Ascending aorta (tissue), 2 donors: ENCODE results near the gene TECPR2. TPM values are rescaled to one million over a fixed set of nuclear protein-coding genes. Genes with fewer than 3 reads are reported as not detected.

ENCODE experiments used
- DNase-seq, 2 donors: peaks; one replicate each; pipeline ENCODE4 v3.0.0-alpha.2; 2019; ENCODE audit warnings: low spot score in 2 of 2
- H3K27ac ChIP-seq, 2 donors: fragments of 200-600 bp; sonication (generic); one replicate each; pipeline ENCODE4 v1.5.1; 2016 to 2017; ENCODE audit warnings: mild to moderate bottlenecking in 1 of 2
- H3K27me3 ChIP-seq: fragments of 200-600 bp; sonication (generic); one replicate; pipeline ENCODE4 v1.5.1; 2017
- H3K36me3 ChIP-seq, 2 donors: fragments of 200-600 bp; sonication (generic); one replicate each; pipeline ENCODE4 v1.5.1; 2016
- H3K4me1 ChIP-seq, 2 donors: fragments of 200-600 bp; sonication (generic); one replicate each; pipeline ENCODE4 v1.5.1; 2016 to 2017; ENCODE audit warnings: mild to moderate bottlenecking in 1 of 2
- H3K4me3 ChIP-seq, 2 donors: fragments of 200-600 bp; sonication (generic); one replicate each; pipeline ENCODE4 v1.5.1; 2016 to 2017; ENCODE audit warnings: mild to moderate bottlenecking in 1 of 2
- H3K9me3 ChIP-seq, 2 donors: fragments of 200-600 bp; sonication (generic); one replicate each; pipeline ENCODE4 v1.5.1; 2016
- intact Hi-C: fragments of 100-400 bp; cut with DNase I; formaldehyde crosslinking; loops from one replicate; pipeline ENCODE4 v1.15.1; 2023
- total RNA-seq: library from RNA; depleted of rRNA; stranded (reverse); fragments of >200 nt; gene quantifications from one replicate; pipeline ENCODE4 v1.1.0, GENCODE V29; 2016
- TF ChIP-seq, protein P1 (sequence below), 3 experiments: fragments of 200-600 bp in 2 of 3; fragments of 450-650 bp in 1 of 3; sonication (generic) in 2 of 3; IDR thresholded peaks; one replicate each; pipeline ENCODE4 v1.5.1; 2016 to 2019; ENCODE audit warnings: antibody characterized with exemption in 3 of 3, mild to moderate bottlenecking in 1 of 3, moderate library complexity in 1 of 3

The TECPR2 gene
- total RNA-seq, 1 donor from 2014 or later, result 27.0 TPM

DNA sequence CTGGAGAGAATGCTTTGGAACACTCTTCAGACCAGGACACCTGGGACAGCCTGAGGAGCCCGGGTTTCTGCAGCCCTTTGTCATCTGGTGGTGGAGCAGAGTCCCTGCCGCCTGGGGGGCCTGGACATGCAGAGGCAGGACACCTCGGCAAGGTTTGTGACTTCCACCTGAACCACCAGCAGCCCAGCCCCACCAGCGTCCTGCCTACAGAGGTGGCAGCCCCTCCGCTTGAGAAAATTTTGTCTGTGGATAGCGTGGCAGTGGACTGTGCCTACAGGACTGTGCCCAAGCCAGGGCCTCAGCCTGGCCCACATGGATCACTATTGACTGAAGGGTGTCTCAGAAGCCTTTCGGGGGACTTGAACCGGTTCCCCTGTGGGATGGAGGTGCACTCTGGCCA, 21.2 kb upstream of the TECPR2 start:
- no peak overlapping the region for H3K27ac ChIP-seq
- no peak overlapping the region for H3K4me3 ChIP-seq
- no peaks in the 10 kb centered on the region for H3K27me3 ChIP-seq
- H3K36me3 ChIP-seq, result peaks cover 50 to 79% of the 10 kb centered on the region in 2 donors
- no peaks in the 10 kb centered on the region for H3K4me1 ChIP-seq
- H3K9me3 ChIP-seq, result no peaks in the 10 kb centered on the region
- TF ChIP-seq, protein P1, sequence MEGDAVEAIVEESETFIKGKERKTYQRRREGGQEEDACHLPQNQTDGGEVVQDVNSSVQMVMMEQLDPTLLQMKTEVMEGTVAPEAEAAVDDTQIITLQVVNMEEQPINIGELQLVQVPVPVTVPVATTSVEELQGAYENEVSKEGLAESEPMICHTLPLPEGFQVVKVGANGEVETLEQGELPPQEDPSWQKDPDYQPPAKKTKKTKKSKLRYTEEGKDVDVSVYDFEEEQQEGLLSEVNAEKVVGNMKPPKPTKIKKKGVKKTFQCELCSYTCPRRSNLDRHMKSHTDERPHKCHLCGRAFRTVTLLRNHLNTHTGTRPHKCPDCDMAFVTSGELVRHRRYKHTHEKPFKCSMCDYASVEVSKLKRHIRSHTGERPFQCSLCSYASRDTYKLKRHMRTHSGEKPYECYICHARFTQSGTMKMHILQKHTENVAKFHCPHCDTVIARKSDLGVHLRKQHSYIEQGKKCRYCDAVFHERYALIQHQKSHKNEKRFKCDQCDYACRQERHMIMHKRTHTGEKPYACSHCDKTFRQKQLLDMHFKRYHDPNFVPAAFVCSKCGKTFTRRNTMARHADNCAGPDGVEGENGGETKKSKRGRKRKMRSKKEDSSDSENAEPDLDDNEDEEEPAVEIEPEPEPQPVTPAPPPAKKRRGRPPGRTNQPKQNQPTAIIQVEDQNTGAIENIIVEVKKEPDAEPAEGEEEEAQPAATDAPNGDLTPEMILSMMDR (IDR thresholded peaks at IDR 0.05), result no peak
- intact Hi-C loops, result no loop called here
- no peak for DNase-seq

DNA sequence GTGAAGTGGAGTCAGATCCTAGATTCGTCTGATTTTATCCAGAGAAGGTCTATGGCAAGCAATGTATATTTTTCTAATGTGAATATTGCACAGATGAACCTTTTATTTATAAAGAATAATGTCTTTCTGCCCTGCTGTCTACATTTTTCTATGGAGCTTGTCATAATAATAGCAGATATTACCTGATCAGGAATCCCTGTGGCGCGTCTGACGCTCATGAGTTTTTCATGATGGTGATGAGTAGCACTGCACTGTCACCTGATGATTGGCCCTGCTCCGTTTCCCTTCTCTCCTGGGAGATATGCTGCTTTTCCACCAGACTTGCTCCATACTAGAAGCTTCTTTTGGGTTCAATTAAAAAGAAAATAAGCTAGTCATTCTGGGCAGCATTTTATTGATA, 20.5 kb upstream of the TECPR2 start:
- no peak for DNase-seq
- intact Hi-C loops, result no loop called here

DNA sequence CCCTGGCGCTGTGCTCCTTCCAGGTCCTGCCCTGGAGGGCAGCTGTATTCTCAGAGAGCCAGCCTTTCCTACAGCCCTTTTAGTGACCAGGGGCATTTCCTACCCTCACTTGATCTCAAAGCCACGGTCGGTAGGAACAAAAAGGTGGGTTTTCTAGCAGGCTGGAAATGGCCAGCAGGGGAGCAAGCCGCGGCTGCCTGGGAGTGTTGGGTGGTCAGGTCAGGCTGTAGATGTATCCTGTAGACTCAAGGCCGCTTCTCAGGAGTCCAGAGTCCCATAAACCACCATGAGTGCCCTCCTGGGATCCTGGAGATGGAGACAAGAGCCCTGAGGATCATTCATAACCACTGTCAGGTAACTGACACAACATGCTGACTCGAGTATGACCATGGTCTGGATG, 18.7 kb upstream of the TECPR2 start:
- DNase-seq, result no peak
- TF ChIP-seq, protein P1 (IDR thresholded peaks at IDR 0.05), result no peak
- intact Hi-C loops, result no loop called here
- Histone ChIP-seq H3K27ac (no peak overlapping the region), H3K36me3 (peaks cover 66 to 89% of the 10 kb centered on the region in 2 donors), H3K4me1 (no peaks in the 10 kb centered on the region), H3K27me3 (no peaks in the 10 kb centered on the region), H3K4me3 (no peak overlapping the region), H3K9me3 (no peaks in the 10 kb centered on the region)

More for the DNA sequence above, 20.5 kb upstream of the TECPR2 start:
- no peaks in the 10 kb centered on the region for H3K4me1 ChIP-seq
- peaks cover 56 to 81% of the 10 kb centered on the region in 2 donors for H3K36me3 ChIP-seq
- no peak overlapping the region for H3K27ac ChIP-seq
- no peaks in the 10 kb centered on the region for H3K27me3 ChIP-seq
- H3K9me3 ChIP-seq, result no peaks in the 10 kb centered on the region
- TF ChIP-seq, protein P1 (IDR thresholded peaks at IDR 0.05), result no peak
- no peak overlapping the region for H3K4me3 ChIP-seq

DNA sequence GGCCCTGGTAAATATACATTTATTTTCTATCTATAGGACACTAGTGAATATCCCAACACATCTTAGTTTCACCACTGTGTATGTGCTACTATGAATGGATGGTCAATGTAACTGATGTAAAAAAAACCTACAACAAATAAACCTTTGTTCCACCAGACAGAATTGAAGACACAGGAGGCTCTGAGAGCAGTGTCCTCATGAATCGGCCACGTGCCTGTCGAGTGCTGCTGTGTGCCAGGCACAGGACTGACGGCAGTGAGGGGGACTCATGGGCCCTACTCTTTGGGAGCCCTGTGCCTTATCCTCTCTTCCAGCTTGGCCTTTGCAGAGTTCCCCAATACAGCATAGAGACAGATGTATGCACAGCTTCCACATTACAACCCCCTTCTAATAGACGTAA, 18.3 kb upstream of the TECPR2 start:
- Histone ChIP-seq H3K36me3 (peaks cover 70 to 89% of the 10 kb centered on the region in 2 donors), H3K4me3 (no peak overlapping the region), H3K27ac (no peak overlapping the region), H3K27me3 (no peaks in the 10 kb centered on the region), H3K4me1 (no peaks in the 10 kb centered on the region), H3K9me3 (no peaks in the 10 kb centered on the region)
- no peak for DNase-seq
- TF ChIP-seq, protein P1 (IDR thresholded peaks at IDR 0.05), result no peak
- intact Hi-C loops, result no loop called here

DNA sequence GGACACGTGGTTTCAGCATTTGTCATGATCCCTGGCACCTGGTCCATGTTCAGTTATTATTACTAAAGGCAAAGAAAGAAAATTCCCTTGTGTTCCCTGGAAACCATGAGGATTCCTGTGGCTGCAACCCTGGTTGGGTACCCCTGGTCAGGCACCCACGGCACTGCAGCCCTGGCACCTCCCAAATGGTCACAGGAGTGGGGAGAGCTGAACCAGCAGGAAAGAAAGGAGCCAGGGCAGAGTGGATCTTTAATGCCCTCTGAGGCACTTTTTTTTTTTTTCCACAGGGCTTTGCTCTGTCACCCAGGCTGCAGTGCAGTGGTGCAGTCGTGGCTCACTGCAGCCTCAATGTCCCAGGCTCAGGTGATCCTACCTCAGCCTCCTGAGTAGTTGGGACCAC, 17.5 kb upstream of the TECPR2 start:
- Histone ChIP-seq H3K27ac (no peak overlapping the region), H3K36me3 (peaks cover 73 to 92% of the 10 kb centered on the region in 2 donors), H3K9me3 (no peaks in the 10 kb centered on the region), H3K4me1 (no peaks in the 10 kb centered on the region), H3K27me3 (no peaks in the 10 kb centered on the region), H3K4me3 (no peak overlapping the region)
- TF ChIP-seq, protein P1 (IDR thresholded peaks at IDR 0.05), result no peak
- no peak for DNase-seq
- intact Hi-C loops, result no loop called here

DNA sequence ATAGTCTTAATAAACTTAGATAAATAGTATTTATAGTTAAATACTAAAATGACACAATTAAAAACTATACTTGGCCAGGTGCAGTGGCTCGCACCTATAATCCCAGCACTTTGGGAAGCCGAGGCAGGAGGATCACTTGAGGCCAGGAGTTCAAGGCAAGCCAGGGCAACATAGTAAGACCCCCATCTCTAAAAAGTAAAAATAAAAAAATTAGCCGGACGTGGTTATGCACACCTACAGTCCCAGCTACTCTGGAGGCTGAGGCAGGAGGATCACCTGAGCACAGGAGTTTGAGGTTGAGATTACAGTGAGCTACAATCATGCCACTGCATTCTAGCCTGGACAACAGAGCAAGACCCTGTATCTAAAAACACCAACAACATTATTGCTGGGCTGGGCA, 16.1 kb upstream of the TECPR2 start:
- DNase-seq, result no peak
- no peaks in the 10 kb centered on the region for H3K4me1 ChIP-seq
- TF ChIP-seq, protein P1 (IDR thresholded peaks at IDR 0.05), result no peak
- no peaks in the 10 kb centered on the region for H3K27me3 ChIP-seq
- peaks cover 69 to 78% of the 10 kb centered on the region in 2 donors for H3K36me3 ChIP-seq
- H3K9me3 ChIP-seq, result no peaks in the 10 kb centered on the region
- intact Hi-C loops, result no loop called here
- no peak overlapping the region for H3K4me3 ChIP-seq
- no peak overlapping the region for H3K27ac ChIP-seq
